Fibroblast of villous mesenchyme (primary cell): Measurements from ENCODE around the gene NKX6-2. TPM values are rescaled to one million over a fixed set of nuclear protein-coding genes. Genes with fewer than 3 reads are reported as not detected.

ENCODE experiments used
- DNase-seq: peaks from one replicate; pipeline ENCODE4 v3.0.0-alpha.2; 2010; ENCODE audit warnings: low read depth
- H3K4me3 ChIP-seq: 2 replicates; pipeline ENCODE4 v1.5.1; 2011; ENCODE audit warnings: low read depth, mild to moderate bottlenecking, low read length
- total RNA-seq: library from RNA; depleted of rRNA; stranded (reverse); fragments of >200 nt; gene quantifications from 2 replicates; pipeline ENCODE4 v1.2.3, GENCODE V29; 2012
- TF ChIP-seq, protein P1 (sequence below): IDR thresholded peaks from 2 replicates; pipeline ENCODE4 v1.5.1; 2012; ENCODE audit warnings: low read depth, mild to moderate bottlenecking, low read length; ENCODE audit not compliant: insufficient read depth

Gene NKX6-2
- total RNA-seq, 1 donor: not detected

GRCh38 chr10:132748545-132749370 lies 37.2 kb downstream of the NKX6-2 start:
- TF ChIP-seq, protein P1, sequence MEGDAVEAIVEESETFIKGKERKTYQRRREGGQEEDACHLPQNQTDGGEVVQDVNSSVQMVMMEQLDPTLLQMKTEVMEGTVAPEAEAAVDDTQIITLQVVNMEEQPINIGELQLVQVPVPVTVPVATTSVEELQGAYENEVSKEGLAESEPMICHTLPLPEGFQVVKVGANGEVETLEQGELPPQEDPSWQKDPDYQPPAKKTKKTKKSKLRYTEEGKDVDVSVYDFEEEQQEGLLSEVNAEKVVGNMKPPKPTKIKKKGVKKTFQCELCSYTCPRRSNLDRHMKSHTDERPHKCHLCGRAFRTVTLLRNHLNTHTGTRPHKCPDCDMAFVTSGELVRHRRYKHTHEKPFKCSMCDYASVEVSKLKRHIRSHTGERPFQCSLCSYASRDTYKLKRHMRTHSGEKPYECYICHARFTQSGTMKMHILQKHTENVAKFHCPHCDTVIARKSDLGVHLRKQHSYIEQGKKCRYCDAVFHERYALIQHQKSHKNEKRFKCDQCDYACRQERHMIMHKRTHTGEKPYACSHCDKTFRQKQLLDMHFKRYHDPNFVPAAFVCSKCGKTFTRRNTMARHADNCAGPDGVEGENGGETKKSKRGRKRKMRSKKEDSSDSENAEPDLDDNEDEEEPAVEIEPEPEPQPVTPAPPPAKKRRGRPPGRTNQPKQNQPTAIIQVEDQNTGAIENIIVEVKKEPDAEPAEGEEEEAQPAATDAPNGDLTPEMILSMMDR: no peak
- no peak overlapping the region for H3K4me3 ChIP-seq
- no peak for DNase-seq

- no peak for DNase-seq
- TF ChIP-seq, protein P1: no peak
- H3K4me3 ChIP-seq: no peak overlapping the region
Measured at GRCh38 chr10:132748135-132748534, 37.8 kb downstream of the NKX6-2 start.

- TF ChIP-seq, protein P1: no peak
- DNase-seq: no peak
- H3K4me3 ChIP-seq: no peak overlapping the region
Measured at GRCh38 chr10:132746801-132747625, 38.9 kb downstream of the NKX6-2 start.

DNA sequence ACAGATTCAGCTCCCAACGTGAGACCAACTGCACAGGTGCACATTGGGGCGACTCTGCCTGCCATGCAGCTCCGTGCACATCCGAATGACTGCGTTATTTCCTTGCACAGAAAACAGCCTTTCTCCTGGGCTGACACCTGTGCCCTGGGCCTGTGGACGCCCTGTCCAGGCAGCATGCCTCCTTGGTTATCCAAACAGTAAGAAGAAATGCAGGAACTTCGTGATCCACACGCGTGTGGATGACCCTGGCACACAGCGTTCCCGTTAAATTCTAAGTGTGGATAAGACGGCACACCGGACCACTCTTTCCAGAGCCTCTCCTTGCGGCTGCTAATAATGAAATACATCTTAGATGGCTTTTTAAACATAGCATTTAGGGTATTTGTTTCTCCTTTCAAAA lies 39.6 kb downstream of the NKX6-2 start:
- TF ChIP-seq, protein P1: no peak
- DNase-seq: no peak
- H3K4me3 ChIP-seq: no peak overlapping the region

- H3K4me3 ChIP-seq: no peak overlapping the region
- TF ChIP-seq, protein P1: no peak
- no peak for DNase-seq
Measured at GRCh38 chr10:132745971-132746370, 40.0 kb downstream of the NKX6-2 start.

GRCh38 chr10:132745511-132745910 lies 40.4 kb downstream of the NKX6-2 start:
- no peak for DNase-seq
- H3K4me3 ChIP-seq: no peak overlapping the region
- TF ChIP-seq, protein P1: no peak
